Measurements from ENCODE around the gene CTNNBL1. TPM values are rescaled to one million over a fixed set of nuclear protein-coding genes. Genes with fewer than 3 reads are reported as not detected.

Gene CTNNBL1
- total and polyA plus RNA-seq, 2 donors (not counting 1 experiment from before 2014, with no cell fraction given): 31.3 to 39.0 TPM

DNA sequence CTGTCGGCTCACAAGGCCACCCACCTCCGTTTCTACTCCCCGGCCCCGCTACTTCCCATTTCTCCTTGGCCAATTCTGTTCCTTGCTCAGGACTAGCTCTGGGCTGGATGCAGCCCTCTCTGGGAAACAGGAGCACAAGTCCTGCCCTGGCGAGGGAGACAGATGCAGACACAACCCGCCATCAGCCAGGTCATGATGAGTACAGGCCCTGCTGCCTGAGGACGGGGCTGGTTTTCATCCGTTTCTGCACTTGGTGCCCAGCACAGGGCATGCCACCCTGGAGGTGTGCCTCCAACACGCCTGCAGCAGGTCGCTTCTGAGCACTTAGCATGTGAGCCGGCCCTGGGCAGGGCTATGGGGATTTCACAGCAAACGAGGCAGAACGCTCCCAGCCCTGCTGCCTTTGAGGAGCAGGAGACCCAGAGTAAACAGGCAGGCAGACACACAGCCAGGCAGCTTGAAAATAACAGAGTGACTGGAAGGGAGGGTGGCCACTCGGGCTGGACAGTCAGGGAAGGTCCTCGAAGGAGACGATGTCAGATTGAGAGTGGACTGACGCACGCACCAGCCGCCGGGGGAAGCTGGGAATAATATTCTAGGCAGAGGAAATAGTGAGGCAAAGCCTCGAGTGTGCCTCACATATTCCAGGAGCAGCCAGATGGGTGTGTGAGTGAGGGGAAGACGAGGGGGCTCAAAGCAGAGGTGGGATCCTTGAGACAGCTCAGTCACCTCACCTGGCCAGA is 187.9 kb downstream of the CTNNBL1 start:
- H3K4me3 ChIP-seq (replicated peaks in 1 of 4; ENCODE audit: control extremely low read depth in 1 of 4, insufficient read depth in 1 of 4, low read depth in 3 of 4, low read length in 4 of 4): no peak overlapping the region
- H4K20me1 ChIP-seq (ENCODE audit: control insufficient read depth, extremely low read depth, insufficient read depth, low read length): no peaks in the 10 kb centered on the region
- H2AFZ ChIP-seq (ENCODE audit: low read length): no peak overlapping the region
- no peak for TF ChIP-seq EZH2 (IDR thresholded peaks at IDR 0.05; ENCODE audit: low read length, missing control alignments)
- TF ChIP-seq, protein P1, sequence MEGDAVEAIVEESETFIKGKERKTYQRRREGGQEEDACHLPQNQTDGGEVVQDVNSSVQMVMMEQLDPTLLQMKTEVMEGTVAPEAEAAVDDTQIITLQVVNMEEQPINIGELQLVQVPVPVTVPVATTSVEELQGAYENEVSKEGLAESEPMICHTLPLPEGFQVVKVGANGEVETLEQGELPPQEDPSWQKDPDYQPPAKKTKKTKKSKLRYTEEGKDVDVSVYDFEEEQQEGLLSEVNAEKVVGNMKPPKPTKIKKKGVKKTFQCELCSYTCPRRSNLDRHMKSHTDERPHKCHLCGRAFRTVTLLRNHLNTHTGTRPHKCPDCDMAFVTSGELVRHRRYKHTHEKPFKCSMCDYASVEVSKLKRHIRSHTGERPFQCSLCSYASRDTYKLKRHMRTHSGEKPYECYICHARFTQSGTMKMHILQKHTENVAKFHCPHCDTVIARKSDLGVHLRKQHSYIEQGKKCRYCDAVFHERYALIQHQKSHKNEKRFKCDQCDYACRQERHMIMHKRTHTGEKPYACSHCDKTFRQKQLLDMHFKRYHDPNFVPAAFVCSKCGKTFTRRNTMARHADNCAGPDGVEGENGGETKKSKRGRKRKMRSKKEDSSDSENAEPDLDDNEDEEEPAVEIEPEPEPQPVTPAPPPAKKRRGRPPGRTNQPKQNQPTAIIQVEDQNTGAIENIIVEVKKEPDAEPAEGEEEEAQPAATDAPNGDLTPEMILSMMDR (conservative IDR thresholded peaks at IDR 0.05 in 1 of 2, IDR thresholded peaks at IDR 0.05 in 1 of 2; ENCODE audit: low read depth in 1 of 2, low read length in 2 of 2): no peak
- H3K79me2 ChIP-seq (ENCODE audit: control insufficient read depth, insufficient read depth, low read length): no peaks in the 10 kb centered on the region
- H3K4me2 ChIP-seq (ENCODE audit: extremely low read depth, insufficient read depth, low read length): no peak overlapping the region
- H3K9ac ChIP-seq (ENCODE audit: insufficient read depth, low read length): no peak overlapping the region
- DNase-seq (ENCODE audit: low read depth in 2 of 2): no peak
- peaks cover 6% of the 10 kb centered on the region for H3K27me3 ChIP-seq (ENCODE audit: control insufficient read depth, insufficient read depth, low read length)
- no peaks in the 10 kb centered on the region for H3K4me1 ChIP-seq (ENCODE audit: control insufficient read depth, extremely low read depth, insufficient read depth, low read length)
- no peak overlapping the region for H3K27ac ChIP-seq (ENCODE audit: insufficient read depth, low read length)
- no peaks in the 10 kb centered on the region for H3K9me3 ChIP-seq (ENCODE audit: control insufficient read depth, insufficient read depth, low read depth, low read length)
- no peaks in the 10 kb centered on the region for H3K36me3 ChIP-seq (ENCODE audit: control insufficient read depth, insufficient read depth, low read length)

DNA sequence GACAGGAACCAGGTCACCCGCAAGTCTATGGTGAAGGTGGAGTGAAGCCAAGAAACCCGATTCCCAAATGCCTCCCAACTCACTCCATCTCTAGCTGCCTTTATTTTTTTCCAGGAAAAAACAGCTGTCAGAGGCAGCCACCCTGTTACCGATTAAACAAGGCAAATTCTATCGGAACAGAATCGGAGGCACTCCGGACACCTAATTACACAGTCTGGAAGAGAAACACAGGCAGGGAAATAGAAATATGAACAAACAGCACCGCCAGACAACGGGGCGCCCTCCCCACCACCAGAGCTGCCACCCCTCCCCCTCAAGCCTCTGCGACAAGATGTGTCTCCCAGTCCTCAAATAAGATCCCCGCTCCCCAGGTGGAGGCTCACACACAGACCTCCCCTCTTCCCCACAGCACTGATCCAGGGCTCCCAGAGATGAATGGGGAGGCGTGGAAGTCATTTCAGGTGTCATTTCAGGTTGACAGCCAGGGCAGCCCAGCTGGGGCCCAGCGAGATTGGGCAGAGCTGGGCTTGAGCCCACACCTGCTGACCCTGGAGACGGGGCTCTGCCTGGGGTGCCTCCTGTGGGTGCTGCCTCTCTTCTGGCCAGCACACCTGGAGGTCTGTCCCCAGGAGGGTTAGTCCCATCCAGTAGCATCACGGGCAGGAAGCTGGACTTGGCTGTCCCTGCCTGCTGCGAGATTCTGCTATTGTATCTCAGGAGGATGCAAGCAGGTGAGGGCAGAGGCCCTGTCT is 189.3 kb downstream of the CTNNBL1 start:
- Histone ChIP-seq H3K36me3 (ENCODE audit: control insufficient read depth, insufficient read depth, low read length) (no peaks in the 10 kb centered on the region), H2AFZ (ENCODE audit: low read length) (no peak overlapping the region), H3K4me3 (replicated peaks in 1 of 4; ENCODE audit: control extremely low read depth in 1 of 4, insufficient read depth in 1 of 4, low read depth in 3 of 4, low read length in 4 of 4) (no peak overlapping the region), H3K27ac (ENCODE audit: insufficient read depth, low read length) (no peak overlapping the region), H3K4me1 (ENCODE audit: control insufficient read depth, extremely low read depth, insufficient read depth, low read length) (no peaks in the 10 kb centered on the region), H3K27me3 (ENCODE audit: control insufficient read depth, insufficient read depth, low read length) (peaks cover 11% of the 10 kb centered on the region), H3K9ac (ENCODE audit: insufficient read depth, low read length) (no peak overlapping the region), H3K79me2 (ENCODE audit: control insufficient read depth, insufficient read depth, low read length) (no peaks in the 10 kb centered on the region), H3K4me2 (ENCODE audit: extremely low read depth, insufficient read depth, low read length) (no peak overlapping the region), H3K9me3 (ENCODE audit: control insufficient read depth, insufficient read depth, low read depth, low read length) (no peaks in the 10 kb centered on the region), H4K20me1 (ENCODE audit: control insufficient read depth, extremely low read depth, insufficient read depth, low read length) (no peaks in the 10 kb centered on the region)
- no peak for DNase-seq (ENCODE audit: low read depth in 2 of 2)
- TF ChIP-seq, protein P1 (conservative IDR thresholded peaks at IDR 0.05 in 1 of 2, IDR thresholded peaks at IDR 0.05 in 1 of 2; ENCODE audit: low read depth in 1 of 2, low read length in 2 of 2): no peak
- TF ChIP-seq EZH2 (IDR thresholded peaks at IDR 0.05; ENCODE audit: low read length, missing control alignments): no peak

GRCh38 chr20:37885042-37885441 is 191.2 kb downstream of the CTNNBL1 start:
- TF ChIP-seq EZH2 (IDR thresholded peaks at IDR 0.05; ENCODE audit: low read length, missing control alignments): no peak
- TF ChIP-seq, protein P1 (conservative IDR thresholded peaks at IDR 0.05 in 1 of 2, IDR thresholded peaks at IDR 0.05 in 1 of 2; ENCODE audit: low read depth in 1 of 2, low read length in 2 of 2): no peak
- DNase-seq (ENCODE audit: low read depth in 2 of 2): no peak
- no peak overlapping the region for H2AFZ ChIP-seq (ENCODE audit: low read length)
- peaks cover 11% of the 10 kb centered on the region for H3K27me3 ChIP-seq (ENCODE audit: control insufficient read depth, insufficient read depth, low read length)
- no peaks in the 10 kb centered on the region for H3K36me3 ChIP-seq (ENCODE audit: control insufficient read depth, insufficient read depth, low read length)
- no peak overlapping the region for H3K4me3 ChIP-seq (replicated peaks in 1 of 4; ENCODE audit: control extremely low read depth in 1 of 4, insufficient read depth in 1 of 4, low read depth in 3 of 4, low read length in 4 of 4)
- H3K4me1 ChIP-seq (ENCODE audit: control insufficient read depth, extremely low read depth, insufficient read depth, low read length): no peaks in the 10 kb centered on the region
- H3K9ac ChIP-seq (ENCODE audit: insufficient read depth, low read length): no peak overlapping the region
- no peak overlapping the region for H3K27ac ChIP-seq (ENCODE audit: insufficient read depth, low read length)
- no peaks in the 10 kb centered on the region for H3K9me3 ChIP-seq (ENCODE audit: control insufficient read depth, insufficient read depth, low read depth, low read length)
- H4K20me1 ChIP-seq (ENCODE audit: control insufficient read depth, extremely low read depth, insufficient read depth, low read length): no peaks in the 10 kb centered on the region
- H3K4me2 ChIP-seq (ENCODE audit: extremely low read depth, insufficient read depth, low read length): no peak overlapping the region
- no peaks in the 10 kb centered on the region for H3K79me2 ChIP-seq (ENCODE audit: control insufficient read depth, insufficient read depth, low read length)
